C4-2B (cell line): ENCODE data around the gene TNFAIP8L3.

Source experiments
- ZFX ChIP-seq: fragments of 450-650 bp; IDR thresholded peaks from 2 replicates; pipeline ENCODE4 v1.6.1; 2017
- TF ChIP-seq, protein P1 (sequence below): fragments of 450-650 bp; conservative IDR thresholded peaks from 2 replicates; pipeline ENCODE4 v1.5.1; 2017; ENCODE audit warnings: mild to moderate bottlenecking

DNA sequence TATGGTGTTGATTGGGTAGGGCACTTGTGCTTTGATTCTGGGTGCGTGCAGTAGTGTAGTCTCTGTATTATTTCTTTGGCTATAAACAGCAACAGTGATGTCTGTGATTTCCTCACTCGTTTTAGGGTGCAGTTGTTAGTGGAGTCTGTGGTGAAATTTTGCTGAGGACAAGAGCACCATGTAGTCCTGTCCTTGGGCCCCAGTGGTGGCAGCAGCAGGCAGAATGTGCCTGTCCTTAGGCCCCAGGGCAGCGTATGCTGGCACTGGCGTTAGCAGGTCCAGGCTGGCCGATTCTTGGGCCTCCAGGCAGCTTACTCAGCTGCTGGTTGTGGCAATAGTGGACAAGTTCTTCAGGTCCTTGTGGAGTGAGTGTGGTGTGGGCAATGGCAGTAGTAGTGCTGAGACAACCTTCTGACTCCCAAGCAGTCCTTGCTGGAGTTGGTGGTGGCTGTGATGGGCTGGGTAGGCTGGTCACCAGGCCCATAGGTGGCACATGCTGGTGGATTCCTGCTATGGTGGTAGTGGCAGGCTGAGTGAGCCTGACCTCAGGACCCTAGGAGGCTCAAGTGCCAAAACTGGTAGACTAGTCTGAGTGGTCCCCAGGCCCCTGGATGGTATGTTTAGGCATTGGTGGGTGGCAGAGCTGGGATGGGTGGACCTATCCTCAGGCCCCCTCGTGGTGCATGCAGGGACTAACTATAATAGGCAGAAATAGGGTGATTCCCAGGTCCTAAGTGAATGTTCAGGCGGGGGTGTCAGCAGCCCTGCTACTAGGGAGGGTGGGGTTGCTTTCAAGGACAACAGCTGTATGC lies 56.3 kb downstream of the TNFAIP8L3 start:
- TF ChIP-seq, protein P1, sequence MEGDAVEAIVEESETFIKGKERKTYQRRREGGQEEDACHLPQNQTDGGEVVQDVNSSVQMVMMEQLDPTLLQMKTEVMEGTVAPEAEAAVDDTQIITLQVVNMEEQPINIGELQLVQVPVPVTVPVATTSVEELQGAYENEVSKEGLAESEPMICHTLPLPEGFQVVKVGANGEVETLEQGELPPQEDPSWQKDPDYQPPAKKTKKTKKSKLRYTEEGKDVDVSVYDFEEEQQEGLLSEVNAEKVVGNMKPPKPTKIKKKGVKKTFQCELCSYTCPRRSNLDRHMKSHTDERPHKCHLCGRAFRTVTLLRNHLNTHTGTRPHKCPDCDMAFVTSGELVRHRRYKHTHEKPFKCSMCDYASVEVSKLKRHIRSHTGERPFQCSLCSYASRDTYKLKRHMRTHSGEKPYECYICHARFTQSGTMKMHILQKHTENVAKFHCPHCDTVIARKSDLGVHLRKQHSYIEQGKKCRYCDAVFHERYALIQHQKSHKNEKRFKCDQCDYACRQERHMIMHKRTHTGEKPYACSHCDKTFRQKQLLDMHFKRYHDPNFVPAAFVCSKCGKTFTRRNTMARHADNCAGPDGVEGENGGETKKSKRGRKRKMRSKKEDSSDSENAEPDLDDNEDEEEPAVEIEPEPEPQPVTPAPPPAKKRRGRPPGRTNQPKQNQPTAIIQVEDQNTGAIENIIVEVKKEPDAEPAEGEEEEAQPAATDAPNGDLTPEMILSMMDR: no peak
- TF ChIP-seq ZFX: no peak
